Measurements from ENCODE around the gene ABCD3.
A peak's percentile ranks its signal among the peaks of the same experiment; 100 is the strongest.

Gene ABCD3

GRCh38 chr1:94537254-94537653 lies 119.1 kb downstream of the ABCD3 start:
- TF ChIP-seq CTCF (IDR thresholded peaks at IDR 0.05): no peak
- H3K4me1 ChIP-seq: peaks cover 0 to 33% (median 3%) of the 10 kb centered on the region in 4 donors
- H3K4me3 ChIP-seq: no peak overlapping the region
- intact Hi-C loops (cut with DNase I; ENCODE audit: low total_unique reads): no loop called here
- peaks cover 0 to 26% (median 23%) of the 10 kb centered on the region in 3 donors for H3K36me3 ChIP-seq
- no peak for DNase-seq
- no peaks in the 10 kb centered on the region for H3K27me3 ChIP-seq
- H3K9me3 ChIP-seq: no peaks in the 10 kb centered on the region
- H3K27ac ChIP-seq: peak overlapping the region in 1 of 2 donors; percentile 24

GRCh38 chr1:94538243-94538827 lies 120.1 kb downstream of the ABCD3 start:
- H3K9me3 ChIP-seq: no peaks in the 10 kb centered on the region
- H3K27me3 ChIP-seq: no peaks in the 10 kb centered on the region
- peaks cover 0 to 21% (median 15%) of the 10 kb centered on the region in 3 donors for H3K36me3 ChIP-seq
- peak overlapping the region in 1 of 2 donors; percentile 18 for H3K27ac ChIP-seq
- H3K4me3 ChIP-seq: peak overlapping the region; percentile 68 to 76
- intact Hi-C loops (cut with DNase I; ENCODE audit: low total_unique reads): no loop called here
- peaks cover 0 to 39% (median 11%) of the 10 kb centered on the region in 4 donors for H3K4me1 ChIP-seq
- TF ChIP-seq CTCF (IDR thresholded peaks at IDR 0.05): no peak
- no peak for DNase-seq

- no peaks in the 10 kb centered on the region for H3K9me3 ChIP-seq
- intact Hi-C loops (cut with DNase I; ENCODE audit: low total_unique reads): no loop called here
- peaks cover 0 to 49% (median 15%) of the 10 kb centered on the region in 4 donors for H3K4me1 ChIP-seq
- peaks cover 0 to 19% (median 15%) of the 10 kb centered on the region in 3 donors for H3K36me3 ChIP-seq
- no peak for TF ChIP-seq CTCF (IDR thresholded peaks at IDR 0.05)
- DNase-seq: peak in 1 of 2 donors; percentile 71
- H3K27me3 ChIP-seq: no peaks in the 10 kb centered on the region
- peak overlapping the region; percentile 68 to 76 for H3K4me3 ChIP-seq
- H3K27ac ChIP-seq: peak overlapping the region in 1 of 2 donors; percentile 17
Measured at GRCh38 chr1:94539496-94539895, 121.3 kb downstream of the ABCD3 start.

GRCh38 chr1:94540440-94541245 lies 122.5 kb downstream of the ABCD3 start:
- Histone ChIP-seq H3K36me3 (peaks cover 0 to 8% (median 6%) of the 10 kb centered on the region in 3 donors), H3K4me3 (peak overlapping the region; percentile 68 to 76), H3K4me1 (peaks cover 0 to 56% (median 17%) of the 10 kb centered on the region in 4 donors), H3K27ac (peak overlapping the region; percentile 81 to 82), H3K9me3 (no peaks in the 10 kb centered on the region), H3K27me3 (no peaks in the 10 kb centered on the region)
- no peak for DNase-seq
- intact Hi-C loops (cut with DNase I; ENCODE audit: low total_unique reads): loop anchor here (5.0 to 10.0 kb wide), 2 partner anchors 94 to 252 kb away; no protein-coding TSS in a partner anchor
- TF ChIP-seq CTCF (IDR thresholded peaks at IDR 0.05): no peak

GRCh38 chr1:94541246-94542087 lies 123.3 kb downstream of the ABCD3 start, which contains the start of gene F3:
F3 (minus strand) TSS chr1:94541759; CDS start chr1:94541636, 123 bp downstream.
- H3K4me1 ChIP-seq: peaks cover 0 to 49% (median 17%) of the 10 kb centered on the region in 4 donors
- H3K27ac ChIP-seq: peak within 1 kb of the TSS; percentile 81 to 82
- no peaks in the 10 kb centered on the region for H3K27me3 ChIP-seq
- no peak for TF ChIP-seq CTCF (IDR thresholded peaks at IDR 0.05)
- intact Hi-C loops (cut with DNase I; ENCODE audit: low total_unique reads): loop anchor here (5.0 to 10.0 kb wide), 2 partner anchors 93 to 251 kb away; no protein-coding TSS in a partner anchor
- peak within 1 kb of the TSS; percentile 68 to 76 for H3K4me3 ChIP-seq
- DNase-seq: peak; percentile 92 to 94
- no peaks in the 10 kb centered on the region for H3K36me3 ChIP-seq
- H3K9me3 ChIP-seq: no peaks in the 10 kb centered on the region

Data from tibial artery (tissue), 4 donors.